Stimulated activated CD4-positive, alpha-beta T cell treated with anti-CD3 and anti-CD28 coated beads, Interleukin-4, amount 100 ng/mL, for 48 hours (primary cell): ENCODE data around the gene OPN3.

Experiments used
- DNase-seq, 2 donors: peaks; one replicate each; pipeline ENCODE4 v3.0.0-alpha.2; 2020; ENCODE audit warnings: low read depth in 2 of 2

Gene OPN3

DNA sequence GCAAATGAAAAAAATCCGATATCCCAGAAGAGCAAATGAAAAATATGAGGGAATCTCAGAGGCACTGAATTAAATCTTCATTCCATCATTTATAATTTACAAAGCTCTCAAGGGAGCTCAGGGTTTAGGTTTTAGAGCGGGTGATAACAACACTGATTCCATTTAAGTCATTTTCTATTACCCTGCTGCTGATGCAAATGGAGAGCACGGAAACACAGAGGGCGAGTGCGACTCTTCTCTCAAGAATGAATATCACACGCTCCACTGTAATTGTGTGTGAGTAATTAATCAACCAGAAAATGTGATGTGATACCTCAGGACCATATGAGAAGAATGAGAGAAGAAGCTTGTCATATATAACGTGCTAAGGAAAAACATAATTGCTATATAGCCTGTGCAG is 22.7 kb downstream of the OPN3 start:
- no peak for DNase-seq

DNA sequence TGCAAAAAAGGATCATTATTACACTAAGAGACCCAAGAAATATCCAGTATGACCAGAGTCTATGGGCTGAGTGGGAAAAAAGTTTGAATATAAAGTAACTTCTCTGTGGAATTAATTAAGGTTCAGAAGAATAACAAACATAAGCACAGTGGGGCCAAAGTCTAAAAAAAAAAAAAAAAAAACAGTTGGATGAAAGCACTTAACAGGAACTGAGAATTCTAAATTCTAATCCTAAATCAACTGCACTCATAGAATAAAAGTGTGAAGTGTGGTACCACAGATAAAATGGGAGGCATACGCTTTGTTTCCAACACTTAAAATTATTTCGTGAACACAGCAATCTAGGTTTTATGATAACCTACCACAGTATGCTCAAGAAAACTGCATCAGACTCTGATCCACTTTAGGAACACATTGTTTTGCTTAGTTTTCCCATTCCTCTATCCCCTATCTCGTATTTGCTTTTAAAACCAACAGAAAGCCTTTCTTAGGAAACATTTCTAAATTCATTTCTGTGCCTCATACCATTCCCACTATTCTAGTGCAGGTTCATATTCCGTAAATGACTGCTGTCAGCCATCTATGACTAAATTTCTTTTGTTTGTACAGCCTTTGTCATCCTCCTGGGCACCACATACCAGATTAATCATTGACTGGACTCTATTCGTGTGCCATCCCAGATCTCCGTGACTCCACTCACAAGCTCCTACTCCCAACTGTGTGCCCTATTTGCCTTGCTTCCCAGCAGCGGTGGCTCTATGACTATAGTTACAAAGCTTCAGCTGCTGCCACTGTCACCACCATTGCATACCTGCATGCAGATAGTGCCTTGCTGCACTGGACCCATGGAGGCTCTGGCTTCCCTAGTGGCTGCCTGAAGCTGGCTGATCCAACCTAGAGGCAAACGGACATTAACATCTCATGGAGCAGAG is 24.9 kb downstream of the OPN3 start:
- DNase-seq: no peak

DNA sequence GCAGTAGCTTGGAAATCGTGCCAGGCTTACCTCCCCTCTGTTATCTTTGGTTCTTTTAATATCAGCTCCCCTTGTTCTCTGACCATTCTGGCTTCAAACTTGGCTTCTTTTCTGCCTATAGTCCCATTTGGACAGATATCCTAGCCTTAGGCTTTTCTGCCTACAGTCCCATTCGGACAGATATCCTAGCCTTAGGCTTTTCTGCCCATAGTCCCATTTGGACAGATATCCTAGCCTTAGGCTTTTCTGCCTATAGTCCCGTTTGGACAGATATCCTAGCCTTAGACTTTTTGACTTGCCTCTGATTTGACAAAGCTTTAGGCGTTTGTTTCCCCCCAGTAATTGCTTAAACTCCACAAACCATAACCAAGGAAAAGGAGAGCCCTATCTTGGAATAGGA is 25.6 kb downstream of the OPN3 start:
- no peak for DNase-seq

DNA sequence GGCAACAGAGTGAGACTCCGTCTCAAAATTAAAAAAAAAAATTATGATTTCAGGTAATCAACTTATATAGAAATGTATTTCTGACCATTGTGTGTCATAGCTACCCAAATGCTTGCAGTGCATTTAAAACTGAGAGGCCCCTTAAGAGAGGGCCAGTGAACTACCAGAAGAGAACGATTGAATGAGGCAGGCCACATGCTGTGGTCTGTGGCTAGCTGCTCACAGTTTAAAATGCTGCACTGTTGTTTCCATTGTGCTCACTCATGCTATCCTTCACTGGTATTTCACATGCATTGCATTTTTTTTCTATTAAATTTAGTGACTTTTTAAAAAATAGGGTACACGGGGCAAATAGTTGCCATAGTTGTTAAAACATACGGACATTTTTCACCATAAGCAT is 26.0 kb downstream of the OPN3 start:
- DNase-seq: no peak

DNA sequence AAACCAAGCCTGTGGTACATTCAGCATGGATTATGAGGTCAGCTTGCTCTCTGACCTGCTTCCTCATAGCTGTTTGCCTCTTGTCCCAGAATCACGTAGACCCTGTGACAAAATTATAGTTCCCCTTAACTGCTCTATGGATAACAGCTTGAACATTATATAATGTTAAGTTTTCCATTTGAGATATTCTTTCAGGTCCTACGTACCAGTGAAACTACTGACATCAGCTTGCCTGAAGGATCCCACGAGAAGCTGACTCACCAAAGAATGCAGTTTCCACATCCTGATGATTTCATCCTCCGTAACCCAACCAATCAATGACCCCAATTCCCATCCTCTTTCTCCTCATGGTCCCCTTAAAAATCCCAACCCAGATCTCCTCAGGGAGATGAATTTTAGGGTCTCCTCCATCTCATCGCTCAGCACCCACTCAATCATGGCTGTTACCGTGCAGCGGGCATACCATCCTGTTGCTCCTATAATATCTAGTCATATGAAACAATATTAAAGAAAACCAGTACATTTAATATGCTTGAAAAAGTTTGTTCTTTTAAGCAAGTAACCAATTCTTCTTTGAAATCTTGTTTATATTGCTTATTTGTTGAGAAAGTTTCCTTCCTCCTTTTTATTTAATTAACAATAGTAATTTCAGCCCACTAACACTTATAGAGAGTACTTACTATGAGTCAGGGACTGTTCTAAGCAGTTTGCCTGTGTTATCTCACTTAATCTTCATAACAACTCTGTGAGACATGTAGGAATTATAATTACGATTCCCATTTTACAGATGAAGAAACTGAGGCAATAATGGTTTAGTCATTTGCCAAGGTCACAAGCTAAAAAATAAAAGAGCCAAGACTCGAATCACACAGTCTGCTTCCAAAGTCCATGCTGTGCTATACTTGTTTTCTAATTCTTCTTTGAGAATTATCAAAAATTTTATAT is 27.4 kb downstream of the OPN3 start:
- no peak for DNase-seq

DNA sequence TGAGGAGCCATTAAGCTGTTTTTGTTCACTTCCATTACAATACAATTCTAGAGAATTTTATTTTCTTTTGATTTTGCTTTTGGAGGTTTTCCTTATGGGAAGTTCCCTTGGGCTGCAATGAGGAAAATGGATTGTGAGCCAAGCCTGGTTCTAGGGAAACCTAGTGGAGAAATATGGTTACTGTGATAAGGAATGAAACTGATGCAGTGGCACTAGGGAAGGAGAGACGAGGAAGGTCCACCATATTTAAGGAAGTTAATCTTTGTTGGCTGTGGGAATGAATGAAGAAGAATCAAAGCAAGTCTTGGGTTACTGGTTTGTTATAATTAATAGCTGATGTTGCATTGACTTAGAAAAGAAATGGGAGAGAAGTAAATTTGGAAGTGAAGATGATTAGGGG is 28.4 kb downstream of the OPN3 start:
- DNase-seq: no peak

DNA sequence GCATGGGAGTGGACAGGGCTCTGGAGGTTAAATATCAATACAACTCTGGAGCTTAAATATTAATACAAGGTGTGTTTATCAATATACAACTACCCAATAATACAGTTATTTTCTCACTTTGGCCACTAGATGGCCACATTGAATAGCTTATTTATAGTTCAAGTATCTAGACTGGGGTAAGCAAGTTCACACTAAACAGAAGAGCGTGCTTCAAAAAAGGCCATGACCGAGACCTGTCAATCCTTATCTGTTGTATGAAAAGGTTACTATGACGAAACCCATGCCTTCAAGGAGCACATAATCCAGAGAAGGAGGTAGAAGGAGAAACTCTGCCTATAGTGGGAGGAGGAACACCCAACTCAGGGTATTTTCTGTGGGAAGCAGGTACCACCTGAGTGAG is 29.1 kb downstream of the OPN3 start:
- no peak for DNase-seq

DNA sequence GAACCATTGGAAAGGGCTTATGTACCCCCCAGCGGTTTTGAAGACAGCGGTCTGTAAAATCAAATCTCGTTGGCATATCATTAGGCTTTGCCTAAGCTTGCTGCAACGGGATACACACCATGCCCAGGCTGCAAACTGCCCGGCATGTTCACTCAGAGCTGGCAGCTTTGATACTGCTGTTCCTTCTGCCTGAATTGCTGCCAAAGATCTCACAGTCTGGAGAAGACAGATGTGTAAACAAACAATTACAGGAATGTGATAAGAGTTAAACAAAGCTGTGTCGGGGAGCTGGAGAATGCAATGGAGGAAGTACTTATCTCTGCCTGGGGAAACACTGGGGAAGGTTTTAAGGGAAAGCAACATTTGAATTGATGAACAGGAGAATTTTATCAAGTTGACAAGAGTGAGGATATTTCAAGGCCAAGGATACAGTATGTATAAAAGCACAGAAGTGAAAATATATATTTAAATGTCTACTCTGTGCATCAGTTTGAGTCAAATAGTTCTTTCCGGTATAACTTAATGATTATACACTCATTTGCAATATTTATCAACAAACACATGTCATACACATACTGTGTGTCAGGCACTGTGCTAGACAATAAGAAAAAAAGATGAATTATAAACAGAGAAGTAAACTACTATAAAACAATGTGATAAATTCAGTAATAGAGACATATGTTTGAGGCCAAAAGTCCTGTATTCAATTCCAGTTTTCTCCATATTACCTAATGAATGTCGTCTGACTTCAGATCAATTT is 29.9 kb downstream of the OPN3 start:
- DNase-seq: no peak

DNA sequence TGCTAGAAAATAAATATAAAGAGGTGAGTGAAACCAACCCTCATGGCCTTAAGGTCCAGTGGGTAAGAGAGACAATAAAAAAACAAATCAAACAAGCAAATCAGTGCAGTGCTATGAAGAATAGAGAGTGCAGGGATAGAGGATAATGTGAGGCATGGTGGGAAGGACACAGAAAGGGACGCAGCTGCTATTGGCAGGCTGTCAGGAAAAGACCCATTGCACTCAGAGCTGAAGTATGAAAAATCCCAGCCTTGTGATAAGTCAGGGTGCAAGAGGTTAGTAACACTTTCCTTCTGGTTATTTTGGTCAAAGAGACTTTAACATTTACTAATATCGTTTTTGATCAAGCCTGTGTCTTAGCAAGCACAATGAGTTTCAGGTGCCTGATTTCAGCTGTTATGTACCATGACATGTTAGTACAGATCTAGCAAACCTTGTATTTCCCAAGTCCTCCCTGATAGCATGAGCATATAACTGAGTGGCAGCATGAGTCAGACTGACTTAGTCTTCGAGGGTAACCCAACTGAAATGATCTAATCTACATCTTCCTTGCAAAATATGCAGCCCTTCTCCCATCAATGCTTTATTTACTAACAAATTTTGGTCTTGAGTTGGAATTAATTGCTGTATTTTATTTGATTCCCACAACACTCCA is 31.7 kb downstream of the OPN3 start:
- no peak for DNase-seq

DNA sequence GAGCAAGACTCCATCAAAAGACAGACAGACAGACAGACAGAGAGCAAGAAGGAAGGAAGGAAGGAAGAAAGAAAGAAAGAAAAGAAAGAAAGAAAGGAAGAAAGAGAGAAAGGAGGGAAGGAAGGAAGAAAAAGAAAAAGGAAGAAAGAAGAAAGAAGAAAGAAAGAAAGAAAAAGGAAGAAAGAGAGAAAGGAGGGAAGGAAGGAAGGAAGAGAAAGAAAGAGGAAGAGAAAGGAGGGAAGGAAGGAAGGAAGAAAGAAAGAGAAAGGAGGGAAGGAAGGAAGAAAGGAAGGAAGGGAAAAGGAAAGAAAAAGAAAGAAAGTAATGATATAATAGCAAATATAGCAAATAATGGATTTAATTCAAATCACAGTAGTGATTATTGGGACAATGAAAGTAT is 32.7 kb downstream of the OPN3 start:
- DNase-seq: no peak

DNA sequence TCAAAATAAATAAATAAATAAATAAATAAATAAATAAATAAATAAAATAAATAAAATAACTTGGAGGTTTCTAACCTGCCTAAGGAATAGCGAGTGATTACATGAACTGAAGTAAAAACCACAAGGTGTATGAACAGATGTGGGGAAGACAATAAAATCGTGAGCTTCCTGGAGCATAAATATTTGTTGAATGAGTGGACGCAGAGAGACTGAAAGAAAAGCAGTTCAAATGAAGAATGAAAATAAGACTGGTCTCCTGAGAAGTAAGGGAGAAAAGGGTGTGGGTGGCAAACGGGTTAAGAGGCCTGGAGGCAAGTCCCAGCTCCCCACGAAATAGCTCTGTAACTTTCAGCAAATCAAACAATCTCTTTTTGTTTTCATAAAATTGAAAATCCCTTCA is 33.6 kb downstream of the OPN3 start:
- no peak for DNase-seq

DNA sequence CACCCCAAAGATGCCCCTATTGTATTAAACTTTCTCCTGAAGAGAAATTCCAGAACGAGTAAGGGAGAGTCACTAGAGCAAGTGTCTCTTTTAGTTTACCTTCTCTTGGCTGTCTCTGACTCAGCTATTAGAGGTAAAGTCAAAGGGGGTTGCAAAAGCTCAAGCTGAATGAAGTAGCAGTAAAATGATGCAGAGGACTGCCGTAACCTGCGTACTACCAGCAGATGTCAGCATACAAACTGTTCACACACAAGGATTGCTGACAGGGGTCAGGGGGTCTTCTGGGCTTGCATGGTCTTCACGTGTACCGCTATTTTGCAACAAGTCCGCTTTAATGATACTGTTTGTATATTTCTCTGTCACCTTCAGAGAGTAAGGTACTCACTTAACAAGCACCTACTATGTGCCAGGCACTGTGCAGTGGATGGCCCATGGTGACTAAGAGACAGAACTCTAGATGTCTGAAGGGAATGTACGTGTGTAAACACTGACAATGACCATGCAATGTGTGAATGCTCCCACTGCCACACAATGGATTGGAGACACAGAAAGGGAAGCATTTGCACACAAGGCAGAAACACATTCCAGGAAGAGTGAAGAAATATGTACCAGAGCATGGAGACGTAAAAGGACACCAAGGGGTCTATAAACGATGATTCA is 34.9 kb downstream of the OPN3 start:
- no peak for DNase-seq

DNA sequence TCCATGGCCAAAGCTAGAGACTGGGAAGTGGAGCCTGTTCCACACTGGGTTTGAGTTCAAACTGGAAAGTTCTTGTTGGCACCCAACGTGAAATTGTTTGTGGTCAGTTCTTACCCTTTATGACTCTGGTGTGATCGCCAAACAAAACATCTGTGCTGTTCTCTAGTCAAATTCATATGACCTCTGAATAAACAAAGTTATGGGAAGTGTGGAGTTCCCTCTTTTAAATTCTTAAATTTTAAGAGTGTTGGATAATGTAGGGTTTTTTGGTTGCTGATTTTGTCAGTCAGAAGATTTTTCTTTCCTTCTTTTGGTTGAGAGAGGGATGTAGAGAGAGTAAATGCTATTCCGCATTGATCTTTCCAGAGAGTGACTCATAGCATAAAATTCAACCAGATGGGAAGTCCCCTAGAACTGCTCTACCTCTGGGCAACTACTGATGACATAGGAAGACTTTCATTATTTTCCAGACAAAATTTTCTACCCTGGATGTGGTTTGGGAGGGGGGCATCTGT is 36.4 kb downstream of the OPN3 start:
- DNase-seq: no peak

DNA sequence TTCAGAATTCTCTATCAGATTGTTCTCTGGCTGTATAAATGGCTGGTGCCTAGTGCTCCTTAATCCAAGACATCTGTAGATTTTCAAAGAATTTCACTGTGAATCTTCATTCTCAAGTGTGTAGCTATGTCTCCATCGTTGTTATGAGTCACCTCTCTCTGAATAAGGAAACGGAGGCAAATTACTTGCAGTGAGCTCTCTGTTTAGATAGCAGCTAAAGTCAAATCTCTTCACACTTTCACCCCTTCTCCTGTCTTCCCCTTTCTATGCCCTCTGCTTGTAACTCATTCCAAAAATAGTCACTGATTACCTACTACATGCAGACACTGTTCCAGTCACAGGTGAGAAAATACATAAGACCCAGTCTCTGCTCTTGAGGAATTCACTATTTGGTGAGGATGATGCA is 39.7 kb downstream of the OPN3 start:
- DNase-seq: no peak

DNA sequence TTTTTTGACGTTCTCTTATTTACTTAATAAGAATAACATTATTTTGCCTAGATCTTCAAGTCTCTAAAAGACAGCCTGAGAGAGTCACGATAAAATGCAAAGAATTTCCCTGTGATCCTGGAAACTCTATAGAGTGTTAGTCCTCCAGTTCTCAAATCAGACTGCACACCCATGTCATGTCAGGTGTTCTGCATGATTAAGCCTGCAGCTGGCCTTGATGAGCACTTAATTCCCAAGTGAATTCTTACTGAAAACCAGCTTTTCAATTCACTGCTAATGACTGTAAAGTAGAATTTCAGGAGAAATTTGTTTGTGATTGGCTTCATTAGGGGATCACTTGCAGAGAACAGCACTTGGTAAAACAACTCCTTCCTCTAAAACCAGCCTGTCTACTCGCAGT is 41.9 kb downstream of the OPN3 start:
- no peak for DNase-seq

DNA sequence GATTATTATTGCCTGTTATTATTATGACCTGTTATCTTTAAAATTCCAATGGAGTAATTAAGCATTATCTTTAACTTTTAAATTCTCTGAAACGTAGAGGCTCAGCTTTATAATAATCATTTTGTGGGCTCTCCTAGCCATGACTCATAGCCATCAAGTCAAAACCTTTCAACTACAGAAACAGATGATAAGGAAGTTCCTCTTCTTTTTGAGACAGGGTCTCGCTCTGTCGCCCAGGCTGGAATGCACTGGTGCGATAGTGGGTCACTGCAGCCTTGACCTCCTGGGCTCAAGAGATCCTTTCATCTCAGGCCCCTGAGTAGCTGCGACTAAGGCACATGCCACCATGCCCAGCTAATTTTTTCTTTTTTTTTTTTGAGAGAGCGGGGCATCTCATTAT is 43.5 kb downstream of the OPN3 start:
- DNase-seq: no peak

DNA sequence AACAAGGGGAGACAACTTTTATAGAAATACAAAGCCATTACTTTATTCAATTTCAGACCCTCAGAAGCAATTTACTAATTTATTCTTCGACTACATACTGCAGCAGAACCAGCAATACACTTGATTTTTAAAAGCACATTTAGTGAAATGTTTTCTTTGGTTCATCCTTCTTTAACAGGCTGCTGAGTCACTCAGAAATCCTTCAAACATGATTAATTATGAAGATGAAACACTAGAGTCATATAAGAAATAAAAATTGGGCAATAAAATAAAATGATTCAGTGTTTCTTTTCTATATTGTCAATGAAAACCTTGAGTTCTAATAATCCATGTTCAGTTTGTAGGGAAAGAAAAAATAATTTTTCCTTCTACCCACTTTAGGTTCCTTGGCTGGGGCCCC is 47.0 kb downstream of the OPN3 start:
- DNase-seq: no peak

DNA sequence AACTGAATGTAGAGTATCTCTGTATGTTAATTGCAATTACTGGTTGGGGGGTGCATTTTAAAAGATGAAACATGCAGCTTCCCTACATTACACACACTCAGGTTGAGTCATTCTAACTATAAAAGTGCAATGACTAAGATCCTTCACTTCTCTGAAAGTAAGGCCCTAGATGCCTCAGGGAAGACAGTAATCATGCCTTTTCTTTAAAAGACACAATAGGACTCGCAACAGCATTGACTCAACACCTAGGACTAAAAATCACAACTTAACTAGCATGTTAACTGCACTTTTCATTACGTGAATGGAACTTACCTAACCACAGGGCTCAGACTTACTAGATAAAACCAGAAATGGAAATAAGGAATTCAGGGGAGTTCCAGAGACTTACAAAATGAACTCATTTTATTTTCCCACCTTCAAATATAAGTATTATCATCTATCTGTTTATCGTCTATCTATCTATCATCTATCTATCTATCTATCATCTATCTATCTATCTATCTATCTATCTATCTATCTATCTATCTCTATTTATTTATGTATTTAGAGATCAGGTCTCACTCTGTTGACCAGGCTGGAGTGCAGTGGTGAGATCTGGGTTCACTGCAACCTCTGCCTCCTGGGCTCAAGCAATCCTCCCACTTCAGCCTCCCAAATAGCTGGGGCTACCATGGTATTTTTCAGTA is 47.8 kb downstream of the OPN3 start:
- no peak for DNase-seq

DNA sequence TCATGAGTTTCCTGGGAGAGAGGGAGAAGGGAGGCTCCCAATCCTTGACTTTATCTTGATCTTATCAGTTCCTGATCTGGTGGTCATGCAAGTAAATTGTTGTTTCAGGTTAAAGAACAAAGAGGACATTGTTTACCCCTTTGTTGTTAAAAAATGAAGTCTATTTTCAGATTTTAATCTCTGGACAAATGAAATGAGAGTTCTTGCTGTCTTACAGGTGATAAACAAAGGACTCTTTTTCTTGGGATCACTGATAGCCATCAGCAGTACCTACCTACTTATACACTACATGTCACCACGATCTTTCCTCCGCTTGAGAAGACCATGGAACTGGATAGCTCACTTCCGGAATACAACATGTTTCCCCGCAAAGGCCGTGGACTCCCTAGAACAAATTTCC is 48.4 kb downstream of the OPN3 start:
- DNase-seq: no peak

DNA sequence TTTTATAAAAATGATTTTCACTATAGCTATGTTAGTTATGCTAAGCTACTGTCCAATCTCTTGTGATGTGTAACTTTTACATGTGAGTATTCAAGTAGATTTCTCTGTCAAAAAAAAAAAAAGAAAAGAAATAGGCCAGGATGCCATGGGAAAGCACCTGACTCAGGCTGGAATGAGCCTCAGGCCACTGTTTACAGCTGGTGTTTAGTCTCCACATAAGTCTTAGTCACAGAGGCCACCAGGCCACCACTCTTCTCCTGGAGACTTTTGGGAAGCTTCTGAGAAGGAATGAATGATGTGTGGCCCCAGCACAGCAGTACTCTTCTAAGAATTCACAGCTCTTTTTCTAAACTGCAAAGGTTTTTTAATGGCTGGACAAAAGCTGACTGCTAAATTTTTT is 48.9 kb downstream of the OPN3 start:
- no peak for DNase-seq
